HepG2 (cell line): Measurements from ENCODE around the gene DCN. TPM values are rescaled to one million over a fixed set of nuclear protein-coding genes. Genes with fewer than 3 reads are reported as not detected.

Experiments used
- ATAD3A ChIP-seq: sonication (generic); formaldehyde crosslinking; IDR thresholded peaks from 2 replicates; pipeline ENCODE4 v1.4.0; 2020; ENCODE audit warnings: missing genetic modification reagents
- ETV6 ChIP-seq: sonication (generic); formaldehyde crosslinking; conservative IDR thresholded peaks from 2 replicates; pipeline ENCODE4 v1.4.0; 2020; ENCODE audit warnings: missing genetic modification reagents
- GFI1 ChIP-seq: sonication (generic); formaldehyde crosslinking; IDR thresholded peaks from 2 replicates; pipeline ENCODE4 v1.5.0; 2020; ENCODE audit warnings: missing genetic modification reagents, mild to moderate bottlenecking, borderline replicate concordance
- IKZF1 ChIP-seq: fragments of 450-650 bp; IDR thresholded peaks from 2 replicates; pipeline ENCODE4 v1.7.1; 2016
- RXRA ChIP-seq: sonication (generic); formaldehyde crosslinking; IDR thresholded peaks from 2 replicates; pipeline ENCODE4 v1.5.1; 2020; ENCODE audit warnings: missing genetic modification reagents
- ZNF589 ChIP-seq: sonication (generic); formaldehyde crosslinking; conservative IDR thresholded peaks from 2 replicates; pipeline ENCODE4 v1.8.0; 2022; ENCODE audit warnings: mild to moderate bottlenecking, moderate library complexity, missing genetic modification reagents
- ZNF724P ChIP-seq: sonication (generic); formaldehyde crosslinking; IDR thresholded peaks from 2 replicates; pipeline ENCODE4 v1.8.0; 2022; ENCODE audit warnings: missing genetic modification reagents, borderline replicate concordance
- ZSCAN25 ChIP-seq: sonication (generic); formaldehyde crosslinking; IDR thresholded peaks from 2 replicates; pipeline ENCODE4 v1.8.0; 2022; ENCODE audit warnings: mild to moderate bottlenecking, missing genetic modification reagents
- polyA plus RNA-seq, 8 experiments: library from polyadenylated mRNA; depleted of rRNA in 3 of 8; stranded (reverse) in 7 of 8; unstranded in 1 of 8; fragments of >200 nt; fragmentation: Illumina TruSeq in 4 of 8; extraction: Trizol in 4 of 8; gene quantifications; 2 replicates each; pipeline versions ENCODE4 v1.2.1 to v1.2.3, GENCODE V29; 2011 to 2016; ENCODE audit warnings: low read depth in 4 of 8, missing spikeins in 1 of 8, mixed read lengths in 1 of 8; ENCODE audit not compliant: insufficient read depth in 1 of 8
- total RNA-seq, 5 experiments: library from RNA; depleted of rRNA; stranded (reverse); fragments of >200 nt; fragmentation: Illumina TruSeq; extraction: Trizol; gene quantifications; 2 replicates each; pipeline ENCODE4 v1.2.3, GENCODE V29; 2016; ENCODE audit warnings: low read depth in 1 of 5
- TF ChIP-seq, protein P1 (sequence below): sonication (generic); formaldehyde crosslinking; IDR thresholded peaks from 2 replicates; pipeline ENCODE4 v1.5.1; 2020; ENCODE audit warnings: missing genetic modification reagents, mild to moderate bottlenecking, borderline replicate concordance
- TF ChIP-seq, protein P2 (sequence below): sonication (generic); formaldehyde crosslinking; IDR thresholded peaks from 2 replicates; pipeline ENCODE4 v1.5.1; 2020; ENCODE audit warnings: missing genetic modification reagents, mild to moderate bottlenecking, borderline replicate concordance
- TF ChIP-seq, protein P3 (sequence below): IDR thresholded peaks from 2 replicates; pipeline ENCODE4 v1.6.1; 2016; ENCODE audit warnings: low read depth, control low read depth

DCN gene
- total and polyA plus RNA-seq, 2 of the 13 experiments (the other 11 are each of a cell fraction or from before 2014, with no cell fraction given): not detected

DNA sequence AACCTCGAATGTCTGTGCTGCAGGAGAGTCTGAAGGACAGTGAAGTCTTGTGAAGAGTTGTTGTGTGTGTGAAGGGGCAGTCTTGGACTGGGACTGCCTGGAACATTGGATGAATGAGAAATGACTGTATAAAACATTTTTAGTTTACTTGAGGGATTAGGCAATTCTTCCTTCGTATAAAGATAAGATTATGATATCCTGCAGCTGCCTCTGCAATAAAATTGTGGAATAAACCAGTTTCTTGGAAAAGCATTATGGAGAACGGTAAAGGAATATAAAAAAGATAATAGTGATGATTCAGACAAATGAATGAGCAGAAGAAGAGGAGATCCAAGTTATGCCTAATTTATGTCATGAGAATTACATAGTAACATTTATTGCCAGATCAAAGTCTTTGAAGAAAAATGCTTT lies 40.4 kb downstream of the DCN start (continued):
- TF ChIP-seq, protein P1, sequence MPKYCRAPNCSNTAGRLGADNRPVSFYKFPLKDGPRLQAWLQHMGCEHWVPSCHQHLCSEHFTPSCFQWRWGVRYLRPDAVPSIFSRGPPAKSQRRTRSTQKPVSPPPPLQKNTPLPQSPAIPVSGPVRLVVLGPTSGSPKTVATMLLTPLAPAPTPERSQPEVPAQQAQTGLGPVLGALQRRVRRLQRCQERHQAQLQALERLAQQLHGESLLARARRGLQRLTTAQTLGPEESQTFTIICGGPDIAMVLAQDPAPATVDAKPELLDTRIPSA (CRISPR knock-in tag): no peak
- TF ChIP-seq, protein P2, sequence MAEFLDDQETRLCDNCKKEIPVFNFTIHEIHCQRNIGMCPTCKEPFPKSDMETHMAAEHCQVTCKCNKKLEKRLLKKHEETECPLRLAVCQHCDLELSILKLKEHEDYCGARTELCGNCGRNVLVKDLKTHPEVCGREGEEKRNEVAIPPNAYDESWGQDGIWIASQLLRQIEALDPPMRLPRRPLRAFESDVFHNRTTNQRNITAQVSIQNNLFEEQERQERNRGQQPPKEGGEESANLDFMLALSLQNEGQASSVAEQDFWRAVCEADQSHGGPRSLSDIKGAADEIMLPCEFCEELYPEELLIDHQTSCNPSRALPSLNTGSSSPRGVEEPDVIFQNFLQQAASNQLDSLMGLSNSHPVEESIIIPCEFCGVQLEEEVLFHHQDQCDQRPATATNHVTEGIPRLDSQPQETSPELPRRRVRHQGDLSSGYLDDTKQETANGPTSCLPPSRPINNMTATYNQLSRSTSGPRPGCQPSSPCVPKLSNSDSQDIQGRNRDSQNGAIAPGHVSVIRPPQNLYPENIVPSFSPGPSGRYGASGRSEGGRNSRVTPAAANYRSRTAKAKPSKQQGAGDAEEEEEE (CRISPR knock-in tag): no peak
- TF ChIP-seq GFI1 (no peak), IKZF1 (no peak), ZNF724P (CRISPR knock-in tag) (no peak), RXRA (no peak), ZNF589 (CRISPR knock-in tag) (no peak), ETV6 (CRISPR knock-in tag) (no peak), ZSCAN25 (CRISPR knock-in tag) (no peak), ATAD3A (CRISPR knock-in tag) (no peak)
- TF ChIP-seq, protein P3, sequence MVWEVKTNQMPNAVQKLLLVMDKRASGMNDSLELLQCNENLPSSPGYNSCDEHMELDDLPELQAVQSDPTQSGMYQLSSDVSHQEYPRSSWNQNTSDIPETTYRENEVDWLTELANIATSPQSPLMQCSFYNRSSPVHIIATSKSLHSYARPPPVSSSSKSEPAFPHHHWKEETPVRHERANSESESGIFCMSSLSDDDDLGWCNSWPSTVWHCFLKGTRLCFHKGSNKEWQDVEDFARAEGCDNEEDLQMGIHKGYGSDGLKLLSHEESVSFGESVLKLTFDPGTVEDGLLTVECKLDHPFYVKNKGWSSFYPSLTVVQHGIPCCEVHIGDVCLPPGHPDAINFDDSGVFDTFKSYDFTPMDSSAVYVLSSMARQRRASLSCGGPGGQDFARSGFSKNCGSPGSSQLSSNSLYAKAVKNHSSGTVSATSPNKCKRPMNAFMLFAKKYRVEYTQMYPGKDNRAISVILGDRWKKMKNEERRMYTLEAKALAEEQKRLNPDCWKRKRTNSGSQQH (CRISPR knock-in tag): no peak
